Measurements from ENCODE around the gene MGME1.

The MGME1 gene

GRCh38 chr20:17968366-17969277 lies at the start of gene MGME1, which contains the start of gene SNX5:
TSS of gene MGME1 (plus strand) at chr20:17969018. CDS start at chr20:17969860, 842 bp downstream.
TSS of gene SNX5 (minus strand) at chr20:17968794. CDS start at chr20:17968425, 369 bp downstream.
- peak; percentile 98 to 99 for DNase-seq

- no peak for DNase-seq
These were observed 49.7 kb upstream of the MGME1 start for GRCh38 chr20:17919149-17919548.

- no peak for DNase-seq
These were observed 47.0 kb upstream of the MGME1 start for GRCh38 chr20:17921774-17922173.

- no peak for DNase-seq
These were observed 43.5 kb upstream of the MGME1 start for GRCh38 chr20:17925141-17925939.

DNA sequence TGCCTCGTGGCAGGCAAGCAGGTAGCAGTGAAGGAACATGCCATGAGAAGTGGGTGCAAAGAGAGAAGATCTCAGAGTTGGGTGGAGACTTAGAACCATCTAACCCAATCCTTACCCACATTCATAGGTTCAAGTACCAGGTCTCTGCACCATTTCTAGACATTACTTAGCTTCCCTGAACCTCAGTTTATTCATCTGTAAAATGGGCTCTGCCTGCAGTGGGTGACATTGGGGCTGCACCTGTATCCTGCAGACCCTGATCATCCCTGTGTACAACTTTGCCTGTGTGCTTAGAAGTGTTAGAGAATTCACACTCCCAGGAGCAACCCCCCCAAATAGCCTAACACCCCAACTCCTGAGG lies 42.9 kb upstream of the MGME1 start:
- no peak for DNase-seq

- DNase-seq, result no peak
These were observed 40.6 kb upstream of the MGME1 start for GRCh38 chr20:17928211-17928611.

GRCh38 chr20:17928633-17929311 lies 40.0 kb upstream of the MGME1 start:
- no peak for DNase-seq

DNA sequence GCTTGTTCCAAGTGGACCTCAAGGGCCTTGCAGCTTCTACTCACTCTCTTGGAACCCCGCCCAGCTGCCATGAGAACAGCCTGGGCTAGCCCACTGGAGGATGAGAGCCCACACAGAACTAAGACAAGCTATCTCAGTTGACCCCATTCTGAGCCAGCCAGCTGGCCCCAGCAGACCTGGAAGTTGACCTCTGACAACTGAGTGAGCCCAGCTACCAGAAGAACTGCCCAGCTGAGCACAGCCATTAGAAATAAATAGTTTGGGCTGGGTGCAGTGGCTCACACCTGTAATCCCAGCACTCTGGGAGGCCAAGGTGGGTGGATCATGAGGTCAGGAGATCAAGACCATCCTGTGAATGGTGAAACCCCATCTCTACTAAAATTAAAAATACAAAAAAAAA lies 37.3 kb upstream of the MGME1 start:
- no peak for DNase-seq

- no peak for DNase-seq
These were observed 36.4 kb upstream of the MGME1 start for GRCh38 chr20:17932396-17932795.

DNA sequence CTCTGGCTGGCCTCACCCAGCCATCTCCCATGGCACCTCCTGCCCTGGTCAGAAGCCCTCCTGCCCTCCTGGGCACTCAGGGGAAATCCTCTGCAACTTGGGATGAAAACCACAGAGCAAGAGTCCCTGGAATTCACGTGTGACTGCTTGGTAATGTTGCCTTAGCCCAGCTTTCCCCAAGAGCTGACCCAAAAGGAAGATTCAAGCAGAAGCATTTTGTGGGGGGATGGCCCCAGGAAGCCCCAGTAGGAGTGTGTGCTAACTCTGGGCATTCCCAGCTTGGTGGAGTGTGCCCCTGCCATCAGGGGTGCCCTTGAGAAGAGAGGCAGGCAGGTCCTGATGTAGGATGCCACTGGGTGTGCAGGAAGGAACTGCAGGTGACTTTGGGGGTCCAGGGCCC lies 35.7 kb upstream of the MGME1 start:
- no peak for DNase-seq

- DNase-seq, result no peak
These were observed 35.1 kb upstream of the MGME1 start for GRCh38 chr20:17933711-17934110.

DNA sequence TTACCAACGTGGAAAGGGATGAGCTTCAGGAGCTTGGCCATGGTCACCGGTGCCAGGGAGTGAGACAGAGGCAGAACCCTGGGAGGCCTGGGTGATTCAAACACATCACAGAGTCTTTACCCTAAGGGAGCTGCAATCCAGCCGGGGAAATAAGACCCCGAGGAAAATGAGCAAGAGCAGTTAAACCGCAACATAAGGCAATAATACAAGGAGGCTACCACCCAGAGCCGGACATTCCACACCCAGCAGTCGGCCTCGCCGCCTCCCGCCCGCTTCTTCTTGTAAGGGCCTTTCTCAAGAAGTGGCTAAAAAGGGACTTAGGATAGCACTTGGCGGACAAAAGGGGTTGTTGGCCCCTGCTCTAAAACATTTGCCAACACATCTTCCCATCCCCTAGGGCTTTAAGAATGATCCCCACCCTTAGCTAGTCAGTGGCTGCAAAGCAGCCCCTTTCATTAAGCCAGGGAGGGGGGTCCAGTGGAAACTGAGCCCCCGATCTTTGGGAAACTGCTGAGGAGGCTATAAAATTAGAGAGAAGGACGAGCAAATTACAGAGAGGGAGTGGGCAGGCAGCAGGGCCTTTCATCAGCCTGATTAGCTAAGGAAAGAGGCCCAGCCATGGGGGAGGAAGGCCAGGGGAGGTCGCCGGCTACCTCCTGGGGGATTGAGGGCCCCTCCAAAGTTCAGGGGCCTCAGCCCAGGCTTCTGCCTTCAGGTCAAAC lies 34.5 kb upstream of the MGME1 start:
- DNase-seq, result no peak

GRCh38 chr20:17935186-17935585 lies 33.6 kb upstream of the MGME1 start:
- no peak for DNase-seq

GRCh38 chr20:17935761-17936160 lies 33.1 kb upstream of the MGME1 start:
- no peak for DNase-seq

GRCh38 chr20:17936286-17936760 lies 32.5 kb upstream of the MGME1 start:
- no peak for DNase-seq

- no peak for DNase-seq
These were observed 31.8 kb upstream of the MGME1 start for GRCh38 chr20:17936761-17937732.

DNA sequence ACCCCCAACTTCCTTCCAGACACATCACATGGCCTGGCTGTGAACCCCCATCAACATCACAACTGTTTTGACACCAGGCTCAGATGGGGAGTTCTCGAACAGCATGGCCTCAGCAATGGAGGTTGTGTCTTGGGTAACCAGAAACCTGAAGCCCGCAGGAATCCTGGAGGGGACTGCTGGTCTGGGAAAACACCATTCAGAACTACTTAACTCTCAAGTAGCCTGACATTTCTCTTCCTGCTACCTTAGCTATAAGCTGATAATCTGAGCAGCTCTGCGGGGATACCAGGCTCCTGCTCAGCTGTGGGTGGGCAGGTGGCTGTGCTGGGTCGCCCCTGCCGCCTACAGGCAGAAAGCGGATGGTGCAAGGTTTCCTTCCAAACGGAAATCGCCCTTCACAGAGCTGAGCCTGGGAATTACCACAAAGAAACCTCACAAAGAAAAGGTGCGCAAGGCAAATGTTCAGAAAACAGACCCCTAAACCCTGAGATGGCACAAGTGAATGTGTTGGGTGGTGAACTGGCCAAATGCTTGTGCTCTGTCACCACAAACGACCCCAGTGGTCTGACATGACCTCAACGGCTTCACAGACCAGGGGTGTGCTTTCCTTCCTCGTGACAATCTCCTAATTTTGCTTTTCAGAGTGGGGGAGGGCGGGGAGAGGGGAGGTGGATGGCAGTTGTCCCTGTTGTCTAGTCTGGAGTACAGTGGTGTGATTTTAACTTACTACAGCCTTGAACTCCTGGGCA lies 29.8 kb upstream of the MGME1 start:
- peak; percentile 33 to 35 for DNase-seq

GRCh38 chr20:17939622-17940223 lies 29.1 kb upstream of the MGME1 start:
- no peak for DNase-seq

DNA sequence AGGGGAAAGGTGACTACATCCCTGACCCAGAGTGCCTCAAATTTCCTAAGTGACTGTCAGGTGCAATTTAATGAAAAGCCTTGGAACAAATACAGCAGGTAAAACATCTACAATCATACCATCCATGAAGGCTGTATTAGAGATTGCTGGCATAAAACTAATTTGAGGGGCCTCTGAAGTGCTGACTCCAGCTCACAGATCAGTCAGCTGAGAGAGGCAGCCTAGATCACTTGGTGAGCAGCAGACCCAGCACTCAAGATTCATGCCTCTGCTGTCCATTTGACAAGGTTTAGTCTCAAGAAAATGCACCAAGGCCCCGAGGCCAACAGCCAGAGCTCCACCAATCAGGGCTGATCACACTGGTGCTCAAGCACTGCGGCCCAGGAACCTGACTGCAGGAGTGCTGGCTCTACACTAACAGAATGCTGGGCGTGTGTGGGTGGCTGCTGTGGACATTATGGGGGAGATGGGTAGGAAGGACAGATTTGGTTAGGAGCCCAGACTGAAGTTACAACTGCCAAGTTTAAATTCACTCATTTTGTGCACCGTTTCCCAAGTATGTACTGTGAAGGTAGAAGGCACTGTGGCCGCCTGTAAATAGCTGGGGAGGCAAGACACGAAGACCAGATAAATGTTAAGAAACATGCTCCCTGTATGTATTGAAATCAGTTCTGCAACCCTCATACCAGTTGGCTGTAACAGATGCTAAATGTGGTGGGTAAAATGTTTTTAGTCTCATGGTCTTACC lies 28.4 kb upstream of the MGME1 start:
- DNase-seq, result no peak

All from hippocampal formation (tissue), 2 donors.